GM23338 (cell line): Measurements from ENCODE around the gene CD79A. TPM values are rescaled to one million over a fixed set of nuclear protein-coding genes. Genes with fewer than 3 reads are reported as not detected.

Experiments
- ATAC-seq: fragments of 200-7000 bp; cut with Tn5 transposase; 3 replicates; pipeline ENCODE4 v1.9.1; 2020
- DNase-seq: peaks from one replicate; pipeline ENCODE4 v3.0.0-alpha.2; 2015; ENCODE audit warnings: low spot score
- H2AFZ ChIP-seq: fragments of 200-600 bp; sonication (generic); 2 replicates; pipeline ENCODE4 v1.8.0; 2016; ENCODE audit warnings: antibody characterized with exemption, mild to moderate bottlenecking, moderate library complexity
- H3F3A ChIP-seq: fragments of 200-600 bp; sonication (generic); replicated peaks from 2 replicates; pipeline ENCODE4 v1.8.0; 2017; ENCODE audit warnings: antibody characterized with exemption, mixed run types, low read depth
- H3K27ac ChIP-seq: fragments of 200-600 bp; sonication (generic); 2 replicates; pipeline ENCODE4 v1.6.1; 2016; ENCODE audit warnings: low read depth
- H3K27me3 ChIP-seq: fragments of 200-600 bp; sonication (generic); 2 replicates; pipeline ENCODE4 v1.8.0; 2016; ENCODE audit warnings: mild to moderate bottlenecking, mixed run types, moderate library complexity; ENCODE audit not compliant: insufficient read depth
- H3K36me3 ChIP-seq: fragments of 200-600 bp; sonication (generic); 2 replicates; pipeline ENCODE4 v1.8.0; 2016; ENCODE audit warnings: mild to moderate bottlenecking; ENCODE audit not compliant: insufficient read depth
- H3K4me1 ChIP-seq: fragments of 200-600 bp; sonication (generic); 2 replicates; pipeline ENCODE4 v1.8.0; 2016; ENCODE audit warnings: mild to moderate bottlenecking, moderate library complexity; ENCODE audit not compliant: insufficient read depth
- H3K4me2 ChIP-seq: fragments of 200-600 bp; sonication (generic); 2 replicates; pipeline ENCODE4 v1.7.1; 2017; ENCODE audit warnings: mixed run types
- H3K4me3 ChIP-seq: fragments of 200-600 bp; sonication (generic); 2 replicates; pipeline ENCODE4 v1.6.1; 2016; ENCODE audit warnings: mixed run types
- H3K79me2 ChIP-seq: fragments of 200-600 bp; sonication (generic); replicated peaks from 2 replicates; pipeline ENCODE4 v1.8.0; 2017; ENCODE audit warnings: mild to moderate bottlenecking; ENCODE audit not compliant: insufficient read depth
- H3K9me2 ChIP-seq: fragments of 200-600 bp; sonication (generic); 2 replicates; pipeline ENCODE4 v1.8.0; 2017; ENCODE audit not compliant: insufficient read depth
- H4K20me1 ChIP-seq: fragments of 200-600 bp; sonication (generic); replicated peaks from 2 replicates; pipeline ENCODE4 v1.8.0; 2017; ENCODE audit warnings: mild to moderate bottlenecking; ENCODE audit not compliant: insufficient read depth
- H3K27ac Mint-ChIP-seq: 2 replicates; pipeline ENCODE4 v1.8.0; 2020; ENCODE audit warnings: inconsistent platforms, mild to moderate bottlenecking, moderate library complexity, mixed read lengths
- H3K27me3 Mint-ChIP-seq: 3 replicates; pipeline ENCODE4 v1.8.0; 2022; ENCODE audit warnings: low read depth, mild to moderate bottlenecking, moderate library complexity, mixed read lengths, inconsistent platforms; ENCODE audit not compliant: insufficient read depth, poor library complexity
- H3K36me3 Mint-ChIP-seq: 3 replicates; pipeline ENCODE4 v1.8.0; 2021; ENCODE audit warnings: low read depth, mild to moderate bottlenecking, inconsistent platforms, moderate library complexity, mixed read lengths
- H3K4me1 Mint-ChIP-seq: 3 replicates; pipeline ENCODE4 v1.8.0; 2020; ENCODE audit warnings: mild to moderate bottlenecking, inconsistent platforms, mixed read lengths
- H3K4me3 Mint-ChIP-seq: 3 replicates; pipeline ENCODE4 v1.8.0; 2021; ENCODE audit warnings: moderate library complexity, mild to moderate bottlenecking, inconsistent platforms, mixed read lengths
- H3K9me3 Mint-ChIP-seq: 3 replicates; pipeline ENCODE4 v1.8.0; 2020; ENCODE audit warnings: moderate library complexity, mild to moderate bottlenecking, inconsistent platforms, mixed read lengths
- CREB1 ChIP-seq: fragments of 250-450 bp; sonication (Bioruptor Pico); IDR thresholded peaks from 2 replicates; pipeline ENCODE4 v1.5.0; 2020; ENCODE audit warnings: low read depth, mild to moderate bottlenecking, moderate library complexity
- CTCF ChIP-seq, 2 experiments: fragments of 200-600 bp in 1 of 2; sonication (generic) in 1 of 2; conservative IDR thresholded peaks; 2 replicates each; pipeline versions ENCODE4 v1.5.1 to v1.6.1; 2016 to 2017; ENCODE audit warnings: antibody characterized with exemption in 2 of 2, low read depth in 2 of 2, mild to moderate bottlenecking in 2 of 2, moderate library complexity in 1 of 2
- ETS1 ChIP-seq: IDR thresholded peaks from 2 replicates; pipeline ENCODE4 v1.6.1; 2016; ENCODE audit warnings: antibody characterized with exemption
- EZH2 ChIP-seq: fragments of 200-600 bp; sonication (generic); IDR thresholded peaks from one replicate; pipeline ENCODE4 v1.8.0; 2017; ENCODE audit warnings: antibody characterized with exemption, mild to moderate bottlenecking, low read depth; ENCODE audit not compliant: unreplicated experiment
- EZH2phosphoT487 ChIP-seq: fragments of 200-600 bp; sonication (generic); IDR thresholded peaks from one replicate; pipeline ENCODE4 v1.8.1; 2018; ENCODE audit warnings: antibody characterized with exemption; ENCODE audit not compliant: unreplicated experiment
- JUNB ChIP-seq: IDR thresholded peaks from one replicate; pipeline ENCODE4 v1.6.1; 2016; ENCODE audit warnings: antibody characterized with exemption; ENCODE audit not compliant: unreplicated experiment
- POLR2AphosphoS5 ChIP-seq: IDR thresholded peaks from 2 replicates; pipeline ENCODE4 v1.6.1; 2016; ENCODE audit warnings: antibody characterized with exemption, low read depth
- REST ChIP-seq: IDR thresholded peaks from one replicate; pipeline ENCODE4 v1.6.1; 2018; ENCODE audit warnings: antibody characterized with exemption; ENCODE audit not compliant: unreplicated experiment
- STAT1 ChIP-seq: IDR thresholded peaks from one replicate; pipeline ENCODE4 v1.6.1; 2016; ENCODE audit warnings: antibody characterized with exemption; ENCODE audit not compliant: unreplicated experiment
- ZNF114 ChIP-seq: fragments of 250-450 bp; sonication (Bioruptor Pico); IDR thresholded peaks from 2 replicates; pipeline ENCODE4 v1.5.0; 2020; ENCODE audit warnings: mild to moderate bottlenecking, moderate library complexity
- ZNF331 ChIP-seq: fragments of 250-450 bp; sonication (Bioruptor Pico); IDR thresholded peaks from 2 replicates; pipeline ENCODE4 v1.5.0; 2020; ENCODE audit warnings: low read depth, mild to moderate bottlenecking, moderate library complexity
- ZNF462 ChIP-seq: fragments of 250-450 bp; sonication (Bioruptor Pico); IDR thresholded peaks from 2 replicates; pipeline ENCODE4 v1.5.0; 2020; ENCODE audit warnings: mild to moderate bottlenecking, moderate library complexity
- polyA plus RNA-seq: library from polyadenylated mRNA; unstranded; fragments of >200 nt; fragmentation: Nextera tagmentation; extraction: Ambion mirVana; gene quantifications from 2 replicates; pipeline ENCODE4 v1.2.1, GENCODE V29; 2016
- total RNA-seq: library from RNA; depleted of rRNA; stranded (reverse); fragments of >200 nt; shearing (Covaris generic); gene quantifications from 2 replicates; pipeline ENCODE4 v1.2.3, GENCODE V29; 2014

The CD79A gene
- total and polyA plus RNA-seq, 2 experiments from 2014 or later = 0.27 TPM; not detected in 1

- Histone ChIP-seq H3K36me3 (0 out of 2 replicates have a peak, but pooled peaks cover 4% of the 10 kb centered on the region), H4K20me1 (no peaks in the 10 kb centered on the region; the same call in 1 of the 2 replicates), H3K4me1 (0 out of 2 replicates have a peak, but pooled peaks cover 6% of the 10 kb centered on the region), H3F3A (peaks cover 5% of the 10 kb centered on the region; the same call in 1 of the 2 replicates), H3K9me2 (no peaks in the 10 kb centered on the region), H3K4me2 (no peak overlapping the region), H3K4me3 (no peak overlapping the region), H2AFZ (no peak overlapping the region), H3K27me3 (no peaks in the 10 kb centered on the region), H3K27ac (no peak overlapping the region), H3K79me2 (no peaks in the 10 kb centered on the region)
- DNase-seq = no peak
- Mint-ChIP-seq H3K27me3 (peaks cover 13% of the 10 kb centered on the region), H3K4me1 (peaks cover 23% of the 10 kb centered on the region), H3K9me3 (peaks cover under 1% of the 10 kb centered on the region; the same call in 1 of the 3 replicates), H3K36me3 (peaks cover 26% of the 10 kb centered on the region), H3K27ac (no peak overlapping the region), H3K4me3 (no peak overlapping the region; the same call in 2 of the 3 replicates)
- no peak for ATAC-seq
- TF ChIP-seq POLR2AphosphoS5 (no peak), CREB1 (no peak), ZNF462 (no peak), REST (no peak), ZNF331 (CRISPR knock-in tag) (no peak), JUNB (no peak), STAT1 (no peak), ETS1 (no peak), EZH2phosphoT487 (no peak), ZNF114 (CRISPR knock-in tag) (no peak), CTCF (conservative IDR thresholded peaks at IDR 0.05; ENCODE audit: low read depth in 2 of 2) (no peak), EZH2 (no peak)
Measured at GRCh38 chr19:41896581-41896942, 19.5 kb downstream of the CD79A start.
